Sigmoid colon (tissue), 7 donors: ENCODE measurements around the gene ZNF638. TPM values are rescaled to one million over a fixed set of nuclear protein-coding genes. Genes with fewer than 3 reads are reported as not detected.

Experiments used
- DNase-seq: peaks from one replicate; pipeline ENCODE4 v3.0.0-alpha.2; 2019
- H3K27ac ChIP-seq, 4 donors: fragments of 200-600 bp; sonication (generic); one replicate each; pipeline ENCODE4 v1.5.1; 2016 to 2019; ENCODE audit warnings: mild to moderate bottlenecking in 1 of 4
- H3K27me3 ChIP-seq, 3 donors: fragments of 200-600 bp; sonication (generic); one replicate each; pipeline ENCODE4 v1.5.1; 2019; ENCODE audit warnings: mild to moderate bottlenecking in 1 of 3
- H3K36me3 ChIP-seq, 4 donors: fragments of 200-600 bp; sonication (generic); one replicate each; pipeline ENCODE4 v1.5.1; 2016 to 2019
- H3K4me1 ChIP-seq, 4 donors: fragments of 200-600 bp; sonication (generic); one replicate each; pipeline ENCODE4 v1.5.1; 2017 to 2019
- H3K4me3 ChIP-seq, 4 donors: fragments of 200-600 bp; sonication (generic); one replicate each; pipeline ENCODE4 v1.5.1; 2017 to 2019; ENCODE audit warnings: mild to moderate bottlenecking in 2 of 4, moderate library complexity in 1 of 4
- H3K9me3 ChIP-seq, 4 donors: fragments of 200-600 bp in 3 of 4; sonication (generic) in 3 of 4; one replicate each; pipeline versions ENCODE4 v1.5.1 to v1.6.1; 2013 to 2019
- EP300 ChIP-seq, 4 donors: sonication (generic); formaldehyde crosslinking; IDR thresholded peaks; one replicate each; pipeline ENCODE4 v1.6.1; 2017; ENCODE audit warnings: antibody characterized with exemption in 4 of 4
- POLR2A ChIP-seq, 2 donors: fragments of 450-650 bp; IDR thresholded peaks; one replicate each; pipeline ENCODE4 v1.6.1; 2016; ENCODE audit warnings: antibody characterized with exemption in 2 of 2, mild to moderate bottlenecking in 2 of 2, moderate library complexity in 2 of 2
- POLR2AphosphoS5 ChIP-seq, 4 donors: sonication (generic); formaldehyde crosslinking; IDR thresholded peaks; one replicate each; pipeline ENCODE4 v1.6.1; 2017; ENCODE audit warnings: antibody characterized with exemption in 4 of 4
- WGBS, 2 donors: extraction: QIAGEN DNeasy Blood & Tissue Kit; methylation state at CpG; one replicate each; pipeline ENCODE4 v1.1.7; 2013; 5-methylcytosine and 5-hydroxymethylcytosine counted together
- intact Hi-C: fragments of 100-400 bp; cut with DNase I; formaldehyde crosslinking; loops from one replicate; pipeline ENCODE4 v1.15.1; 2023
- polyA plus RNA-seq, 3 donors: library from polyadenylated mRNA; stranded (reverse); fragments of 200-250 nt; gene quantifications; one replicate each; pipeline ENCODE4 v1.2.3, GENCODE V29; 2013
- small RNA-seq, 3 donors: library from RNA; depleted of rRNA; stranded (forward); fragments of <200 nt; gene quantifications; one replicate each; pipeline ENCODE3, GENCODE V24; 2016
- total RNA-seq, 4 donors: library from RNA; depleted of rRNA; stranded (reverse); fragments of >200 nt; gene quantifications; one replicate each; pipeline ENCODE4 v1.1.0, GENCODE V29; 2016
- TF ChIP-seq, protein P1 (sequence below), 4 experiments: fragments of 450-650 bp in 3 of 4; fragments of 200-600 bp in 1 of 4; IDR thresholded peaks; one replicate each; pipeline ENCODE4 v1.5.1; 2016 to 2019; ENCODE audit warnings: antibody characterized with exemption in 4 of 4, mild to moderate bottlenecking in 3 of 4, moderate library complexity in 2 of 4
- donor health status: healthy with polysubstance abuse.
- donor health status: Bipolar disorder and iron deficiency.
- donor health status: healthy.

Gene ZNF638
- total and polyA plus RNA-seq, 7 donors, result 28.7 to 184 (median 161) TPM

DNA sequence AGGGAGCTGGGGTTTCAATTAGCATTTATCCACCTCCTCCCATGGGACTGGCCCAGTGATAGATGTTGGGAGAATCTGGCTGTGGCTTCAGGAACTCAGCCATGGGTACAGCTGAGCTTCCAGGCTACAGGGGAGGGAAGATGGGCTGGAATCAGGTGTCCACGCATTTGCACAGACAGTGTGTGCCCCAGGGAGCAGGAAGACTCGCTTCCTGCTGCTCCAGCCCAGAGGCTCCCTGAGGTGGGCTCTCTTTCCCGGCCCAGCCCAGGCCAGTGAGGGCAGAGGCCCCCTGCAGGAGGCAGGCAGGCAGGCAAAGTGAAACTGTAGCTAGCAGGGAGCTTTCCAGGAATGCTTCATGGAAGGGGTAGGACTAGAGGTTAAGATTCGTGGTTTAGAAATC lies 150.5 kb downstream of the ZNF638 start:
- H3K4me3 ChIP-seq, result no peak overlapping the region
- H3K4me1 ChIP-seq, result no peaks in the 10 kb centered on the region
- peaks cover 0 to 18% (median 5%) of the 10 kb centered on the region in 4 donors for H3K36me3 ChIP-seq
- TF ChIP-seq EP300 (IDR thresholded peaks at IDR 0.05) (no peak), POLR2A (IDR thresholded peaks at IDR 0.05) (no peak)
- TF ChIP-seq, protein P1, sequence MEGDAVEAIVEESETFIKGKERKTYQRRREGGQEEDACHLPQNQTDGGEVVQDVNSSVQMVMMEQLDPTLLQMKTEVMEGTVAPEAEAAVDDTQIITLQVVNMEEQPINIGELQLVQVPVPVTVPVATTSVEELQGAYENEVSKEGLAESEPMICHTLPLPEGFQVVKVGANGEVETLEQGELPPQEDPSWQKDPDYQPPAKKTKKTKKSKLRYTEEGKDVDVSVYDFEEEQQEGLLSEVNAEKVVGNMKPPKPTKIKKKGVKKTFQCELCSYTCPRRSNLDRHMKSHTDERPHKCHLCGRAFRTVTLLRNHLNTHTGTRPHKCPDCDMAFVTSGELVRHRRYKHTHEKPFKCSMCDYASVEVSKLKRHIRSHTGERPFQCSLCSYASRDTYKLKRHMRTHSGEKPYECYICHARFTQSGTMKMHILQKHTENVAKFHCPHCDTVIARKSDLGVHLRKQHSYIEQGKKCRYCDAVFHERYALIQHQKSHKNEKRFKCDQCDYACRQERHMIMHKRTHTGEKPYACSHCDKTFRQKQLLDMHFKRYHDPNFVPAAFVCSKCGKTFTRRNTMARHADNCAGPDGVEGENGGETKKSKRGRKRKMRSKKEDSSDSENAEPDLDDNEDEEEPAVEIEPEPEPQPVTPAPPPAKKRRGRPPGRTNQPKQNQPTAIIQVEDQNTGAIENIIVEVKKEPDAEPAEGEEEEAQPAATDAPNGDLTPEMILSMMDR (IDR thresholded peaks at IDR 0.05), result no peak
- H3K27ac ChIP-seq, result no peak overlapping the region
- intact Hi-C loops, result no loop called here
- no peaks in the 10 kb centered on the region for H3K9me3 ChIP-seq
- H3K27me3 ChIP-seq, result no peaks in the 10 kb centered on the region
- WGBS, 2 donors, result 74 to 75% methylated on average over 4 of the region's 4 CpGs
- DNase-seq, result peak; percentile 39

DNA sequence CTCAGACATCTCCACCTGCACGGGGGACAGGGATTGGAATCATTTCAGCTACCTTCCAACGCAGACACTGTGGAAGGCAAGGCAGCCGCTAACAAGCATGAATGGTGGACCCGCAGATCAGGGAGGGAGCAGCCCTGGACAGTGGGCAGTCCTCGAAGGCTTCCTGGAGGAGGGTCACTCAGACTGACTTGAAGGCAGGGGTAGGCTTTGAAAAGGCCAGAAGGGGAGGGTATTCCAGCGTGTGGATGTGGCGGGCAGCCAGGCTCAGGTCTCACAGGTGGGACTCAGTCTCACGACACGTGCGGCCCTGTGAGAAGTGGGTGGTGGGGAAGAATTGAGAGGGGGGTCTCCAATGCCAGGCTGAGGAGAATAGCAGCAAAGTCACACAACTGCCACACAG lies 151.7 kb downstream of the ZNF638 start:
- H3K27me3 ChIP-seq, result no peaks in the 10 kb centered on the region
- no peaks in the 10 kb centered on the region for H3K9me3 ChIP-seq
- intact Hi-C loops, result no loop called here
- DNase-seq, result peak; percentile 60
- WGBS, 2 donors, result 85 to 95% methylated on average over 10 of the region's 10 CpGs
- H3K36me3 ChIP-seq, result peaks cover 0 to 18% (median 5%) of the 10 kb centered on the region in 4 donors
- H3K4me1 ChIP-seq, result no peaks in the 10 kb centered on the region
- H3K4me3 ChIP-seq, result no peak overlapping the region
- TF ChIP-seq POLR2AphosphoS5 (IDR thresholded peaks at IDR 0.05) (no peak), EP300 (IDR thresholded peaks at IDR 0.05) (no peak), POLR2A (IDR thresholded peaks at IDR 0.05) (no peak)
- TF ChIP-seq, protein P1 (IDR thresholded peaks at IDR 0.05), result no peak
- no peak overlapping the region for H3K27ac ChIP-seq

DNA sequence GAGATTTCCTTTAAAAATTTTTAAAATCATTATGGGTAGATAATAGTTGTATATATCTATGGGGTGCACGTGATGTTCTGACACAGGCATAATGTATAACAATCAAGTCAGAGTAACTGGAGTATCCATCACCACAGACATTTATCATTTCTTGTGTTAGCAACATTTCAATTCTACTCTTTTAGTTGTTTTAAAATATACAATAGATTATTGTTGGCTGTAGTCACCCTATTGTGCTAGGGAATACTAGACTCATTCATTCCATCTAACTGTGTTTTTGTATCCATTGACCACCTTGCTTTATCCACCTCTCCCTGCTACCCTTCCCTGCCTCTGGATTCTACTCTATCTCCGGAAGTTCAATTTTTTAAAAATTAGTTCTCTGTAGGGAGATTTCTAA lies 152.8 kb downstream of the ZNF638 start:
- intact Hi-C loops, result no loop called here
- no peak overlapping the region for H3K27ac ChIP-seq
- WGBS, 2 donors, result 88 to 93% methylated on average over 2 of the region's 2 CpGs

More for the DNA sequence above, 152.8 kb downstream of the ZNF638 start:
- DNase-seq, result no peak
- H3K9me3 ChIP-seq, result no peaks in the 10 kb centered on the region
- H3K4me3 ChIP-seq, result no peak overlapping the region
- no peaks in the 10 kb centered on the region for H3K4me1 ChIP-seq
- peaks cover 0 to 18% (median 5%) of the 10 kb centered on the region in 4 donors for H3K36me3 ChIP-seq
- no peaks in the 10 kb centered on the region for H3K27me3 ChIP-seq
- no peak for TF ChIP-seq EP300 (IDR thresholded peaks at IDR 0.05)
- no peak for TF ChIP-seq POLR2A (IDR thresholded peaks at IDR 0.05)
- no peak for TF ChIP-seq POLR2AphosphoS5 (IDR thresholded peaks at IDR 0.05)
- TF ChIP-seq, protein P1 (IDR thresholded peaks at IDR 0.05), result no peak

Small RNAs within 50 kb of the gene (small RNA-seq; reads per million reads assigned to genes)
- gene RNU6-105P, result 0 reads per million in 3 donors

Other genes starting within 250 kb of the ZNF638 start
- 10 to 100 TPM in 3 of 4 donors, 1 to 10 TPM in 1; 8.1 to 23.5 (median 15.5) TPM for gene MCEE, start 201.6 kb upstream of the ZNF638 start, total RNA-seq
- 10 to 100 TPM; 14.6 to 46.2 (median 43.2) TPM for gene MCEE, start 201.6 kb upstream of the ZNF638 start, polyA plus RNA-seq
- gene MPHOSPH10, start 201.1 kb upstream of the ZNF638 start, total RNA-seq, result 10 to 100 TPM; 21.0 to 27.1 (median 24.0) TPM
- 10 to 100 TPM; 11.1 to 19.4 (median 15.0) TPM for gene MPHOSPH10, start 201.1 kb upstream of the ZNF638 start, polyA plus RNA-seq
- 10 to 100 TPM in 3 of 4 donors, 1 to 10 TPM in 1; 8.0 to 13.2 (median 12.4) TPM for gene PAIP2B, start 104.7 kb upstream of the ZNF638 start, total RNA-seq
- gene PAIP2B, start 104.7 kb upstream of the ZNF638 start, polyA plus RNA-seq, result 1 to 10 TPM; 1.2 to 2.3 (median 1.8) TPM
- 10 to 100 TPM; 12.5 to 49.6 (median 13.7) TPM for gene DYSF, start 121.8 kb downstream of the ZNF638 start, total RNA-seq
- gene DYSF, start 121.8 kb downstream of the ZNF638 start, polyA plus RNA-seq, result 1 to 10 TPM; 1.6 to 4.1 (median 2.4) TPM